AG04450 (cell line): ENCODE results near the gene ITGB3. TPM values are rescaled to one million over a fixed set of nuclear protein-coding genes. Genes with fewer than 3 reads are reported as not detected.

Experiments
- CTCF ChIA-PET: fragments of 300-600, 350-600 bp; formaldehyde crosslinking; extraction: SDS; loops from one replicate; lab custom pipeline; 2022; ENCODE audit warnings: antibody characterized with exemption, inconsistent platforms; lab: Charles Lee
- POLR2A ChIA-PET: fragments of 350-600 bp; formaldehyde crosslinking; extraction: SDS; loops from one replicate; lab custom pipeline; 2021; ENCODE audit warnings: antibody characterized with exemption, inconsistent platforms; lab: Yijun Ruan, JAX
- DNase-seq: peaks from one replicate; pipeline ENCODE4 v3.0.0-alpha.2; 2011; ENCODE audit warnings: low read depth, low spot score
- H3K27ac ChIP-seq: one replicate; pipeline ENCODE4 v1.5.1; 2012; ENCODE audit warnings: low read depth, low read length, control low read depth
- H3K27me3 ChIP-seq: one replicate; pipeline ENCODE4 v1.6.0; 2012; ENCODE audit warnings: low read length; ENCODE audit not compliant: control insufficient read depth, insufficient read depth
- H3K4me3 ChIP-seq: 2 replicates; pipeline ENCODE4 v1.5.1; 2011; ENCODE audit warnings: mild to moderate bottlenecking, low read depth, low read length, control low read depth
- H3K9me3 ChIP-seq: 2 replicates; pipeline ENCODE4 v1.5.1; 2012; ENCODE audit warnings: low read length; ENCODE audit not compliant: control insufficient read depth, insufficient read depth
- CTCF ChIP-seq: IDR thresholded peaks from 2 replicates; pipeline ENCODE4 v1.5.1; 2011; ENCODE audit warnings: low read depth, low read length, control low read depth, inconsistent platforms
- polyA plus RNA-seq: library from polyadenylated mRNA; depleted of rRNA; stranded (reverse); fragments of >200 nt; gene quantifications from 2 replicates; pipeline ENCODE4 v1.2.3, GENCODE V29; 2011

ITGB3 gene
- polyA plus RNA-seq, 1 experiment: 26.2 TPM

GRCh38 chr17:47288531-47289116 lies 35.0 kb downstream of the ITGB3 start:
- Histone ChIP-seq H3K27me3 (no peaks in the 10 kb centered on the region), H3K27ac (no peak overlapping the region), H3K9me3 (no peaks in the 10 kb centered on the region), H3K4me3 (no peak overlapping the region)
- ChIA-PET CTCF (interaction anchor here (0.7 kb wide), 1 partner anchor 12 kb away, joined by 3 read pairs; no protein-coding TSS in a partner anchor), POLR2A (interaction anchor here (0.5 kb wide), 1 partner anchor 328 kb away, joined by 7 read pairs; no protein-coding TSS in a partner anchor)
- no peak for DNase-seq
- no peak for TF ChIP-seq CTCF

- Histone ChIP-seq H3K27me3 (no peaks in the 10 kb centered on the region), H3K9me3 (no peaks in the 10 kb centered on the region), H3K27ac (no peak overlapping the region), H3K4me3 (no peak overlapping the region)
- TF ChIP-seq CTCF: no peak
- POLR2A ChIA-PET: interaction anchor here (0.5 kb wide), 1 partner anchor 328 kb away, joined by 7 read pairs; no protein-coding TSS in a partner anchor
- DNase-seq: no peak
- CTCF ChIA-PET: interaction anchor here (0.8 kb wide), 1 partner anchor 27 kb away, joined by 3 read pairs; no protein-coding TSS in a partner anchor
These were observed 35.7 kb downstream of the ITGB3 start for GRCh38 chr17:47289302-47289701.

- H3K9me3 ChIP-seq: no peaks in the 10 kb centered on the region
- ChIA-PET POLR2A (no interaction called here), CTCF (interaction anchor here (0.6 kb wide), 1 partner anchor 19 kb away, joined by 6 read pairs; no protein-coding TSS in a partner anchor)
- no peak overlapping the region for H3K27ac ChIP-seq
- no peak overlapping the region for H3K4me3 ChIP-seq
- no peak for DNase-seq
- TF ChIP-seq CTCF: no peak
- H3K27me3 ChIP-seq: no peaks in the 10 kb centered on the region
These were observed 37.2 kb downstream of the ITGB3 start for GRCh38 chr17:47290870-47291241.

GRCh38 chr17:47291242-47291873 lies 37.7 kb downstream of the ITGB3 start:
- POLR2A ChIA-PET: no interaction called here
- Histone ChIP-seq H3K27ac (no peak overlapping the region), H3K27me3 (no peaks in the 10 kb centered on the region), H3K4me3 (no peak overlapping the region), H3K9me3 (no peaks in the 10 kb centered on the region)
- no peak for DNase-seq
- CTCF ChIA-PET: interaction anchor here (0.6 kb wide), 1 partner anchor 19 kb away, joined by 6 read pairs; no protein-coding TSS in a partner anchor
- TF ChIP-seq CTCF: no peak

GRCh38 chr17:47292206-47292605 lies 38.6 kb downstream of the ITGB3 start:
- TF ChIP-seq CTCF: no peak
- DNase-seq: no peak
- Histone ChIP-seq H3K9me3 (no peaks in the 10 kb centered on the region), H3K4me3 (no peak overlapping the region), H3K27me3 (no peaks in the 10 kb centered on the region), H3K27ac (no peak overlapping the region)
- ChIA-PET POLR2A (no interaction called here), CTCF (no interaction called here)
